Naive thymus-derived CD4-positive, alpha-beta T cell (primary cell): ENCODE measurements around the gene NDC80. TPM values are rescaled to one million over a fixed set of nuclear protein-coding genes. Genes with fewer than 3 reads are reported as not detected.

ENCODE experiments used
- ATAC-seq: fragments of 150-1000 bp; cut with Tn5 transposase; 2 replicates; pipeline ENCODE4 v1.10.0; 2021; ENCODE audit warnings: mild to moderate bottlenecking, moderate library complexity
- CTCF ChIA-PET: fragments of 350-600 bp; sonication (Branson Sonifier 250); formaldehyde crosslinking; loops from one replicate; lab custom pipeline; 2021; ENCODE audit warnings: antibody characterized with exemption; lab: Charles Lee
- POLR2A ChIA-PET: fragments of 350-600 bp; sonication (Branson Sonifier 250); formaldehyde crosslinking; loops from one replicate; lab custom pipeline; 2021; ENCODE audit warnings: antibody characterized with exemption, inconsistent platforms; lab: Charles Lee
- DNase-seq, 9 donors: peaks; one replicate each; pipeline versions ENCODE4 v3.0.0 to v3.0.0-alpha.2; 2020 to 2022; ENCODE audit warnings: mixed read lengths in 1 of 9
- H3K27ac ChIP-seq: one replicate; pipeline ENCODE4 v1.7.0; 2013; ENCODE audit warnings: mild to moderate bottlenecking, low read depth, low read length, moderate library complexity
- H3K27me3 ChIP-seq, 2 donors: one replicate each; pipeline ENCODE4 v1.7.0; 2013; ENCODE audit warnings: low read length in 2 of 2, mild to moderate bottlenecking in 2 of 2, moderate library complexity in 2 of 2; ENCODE audit not compliant: control insufficient read depth in 2 of 2, insufficient read depth in 2 of 2
- H3K36me3 ChIP-seq, 3 experiments: 1 replicate in 2 of 3; 2 replicates in 1 of 3; pipeline ENCODE4 v1.7.0; 2013; ENCODE audit warnings: low read length in 3 of 3, mild to moderate bottlenecking in 3 of 3, moderate library complexity in 1 of 3; ENCODE audit not compliant: insufficient read depth in 3 of 3, control insufficient read depth in 2 of 3
- H3K4me1 ChIP-seq, 2 donors: one replicate each; pipeline ENCODE4 v1.7.0; 2013; ENCODE audit warnings: low read length in 2 of 2, mild to moderate bottlenecking in 2 of 2, moderate library complexity in 1 of 2; ENCODE audit not compliant: control insufficient read depth in 2 of 2, insufficient read depth in 2 of 2
- H3K4me3 ChIP-seq: 2 replicates; pipeline ENCODE4 v1.7.0; 2013; ENCODE audit warnings: mild to moderate bottlenecking, low read length
- H3K9me3 ChIP-seq, 3 experiments: 1 replicate in 2 of 3; 2 replicates in 1 of 3; pipeline ENCODE4 v1.7.0; 2013; ENCODE audit warnings: low read length in 3 of 3; ENCODE audit not compliant: control insufficient read depth in 2 of 3
- H3K27ac Mint-ChIP-seq, 9 donors: one replicate each; pipeline ENCODE4 v1.8.0; 2020 to 2022; ENCODE audit warnings: mixed read lengths in 9 of 9, mild to moderate bottlenecking in 8 of 9, moderate library complexity in 5 of 9, inconsistent platforms in 2 of 9
- H3K27me3 Mint-ChIP-seq, 5 donors: one replicate each; pipeline ENCODE4 v1.8.0; 2021 to 2022; ENCODE audit warnings: mixed read lengths in 5 of 5, mild to moderate bottlenecking in 1 of 5
- H3K36me3 Mint-ChIP-seq, 5 donors: one replicate each; pipeline ENCODE4 v1.8.0; 2020 to 2022; ENCODE audit warnings: mixed read lengths in 5 of 5, mild to moderate bottlenecking in 3 of 5, inconsistent platforms in 1 of 5
- H3K4me1 Mint-ChIP-seq, 7 donors: one replicate each; pipeline ENCODE4 v1.8.0; 2020 to 2022; ENCODE audit warnings: mixed read lengths in 7 of 7, mild to moderate bottlenecking in 3 of 7, inconsistent platforms in 1 of 7
- H3K4me3 Mint-ChIP-seq, 10 donors: one replicate each; pipeline ENCODE4 v1.8.0; 2020 to 2022; ENCODE audit warnings: mild to moderate bottlenecking in 10 of 10, mixed read lengths in 10 of 10, moderate library complexity in 6 of 10, inconsistent platforms in 2 of 10
- H3K9me3 Mint-ChIP-seq, 11 donors: one replicate each; pipeline ENCODE4 v1.8.0; 2020 to 2022; ENCODE audit warnings: mixed read lengths in 11 of 11, mild to moderate bottlenecking in 4 of 11, inconsistent platforms in 1 of 11, moderate library complexity in 1 of 11
- intact Hi-C, 2 donors: fragments of 100-400 bp; cut with micrococcal nuclease; formaldehyde crosslinking; loops; one replicate each; pipeline ENCODE4 v1.15.1; 2023
- polyA plus RNA-seq, 2 donors: library from polyadenylated mRNA; unstranded; fragments of 300-500 nt; fragmentation: Illumina TruSeq; gene quantifications; one replicate each; pipeline ENCODE4 v1.2.3, GENCODE V29; 2021
- total RNA-seq, 6 experiments: library from RNA in 5 of 6; stranded (reverse) in 5 of 6; gene quantifications; 1 replicate in 5 of 6; 2 replicates in 1 of 6; pipeline ENCODE4 v1.2.3 and lab custom pipeline; 2021 to 2026

The NDC80 gene
- total and polyA plus RNA-seq, 7 experiments from 2014 or later: 1.3 to 53.6 (median 2.5) TPM

GRCh38 chr18:2612996-2613395, 41.6 kb downstream of the NDC80 start:
- Histone ChIP-seq H3K27me3 (no peaks in the 10 kb centered on the region), H3K36me3 (no peaks in the 10 kb centered on the region), H3K4me3 (no peak overlapping the region), H3K27ac (no peak overlapping the region), H3K9me3 (peaks cover 0 to 8% (median 0%) of the 10 kb centered on the region in 3 experiments), H3K4me1 (peaks cover 0 to 6% of the 10 kb centered on the region in 2 donors)
- peak overlapping the region in 2 of 9 donors; percentile 11 to 65 for H3K27ac Mint-ChIP-seq
- peaks cover 0 to 8% (median 3%) of the 10 kb centered on the region in 11 donors for H3K9me3 Mint-ChIP-seq
- no peak overlapping the region for H3K4me3 Mint-ChIP-seq
- CTCF ChIA-PET: no interaction called here
- H3K36me3 Mint-ChIP-seq: peaks cover 4 to 46% (median 17%) of the 10 kb centered on the region in 5 donors
- no peaks in the 10 kb centered on the region for H3K27me3 Mint-ChIP-seq
- peaks cover 5 to 42% (median 32%) of the 10 kb centered on the region in 7 donors for H3K4me1 Mint-ChIP-seq
- POLR2A ChIA-PET: interaction anchor here (1.2 to 12.3 kb wide), 3 partner anchors 12 to 43 kb away, joined by 3 to 261 read pairs (median 10); partner anchors contain the start of gene SMCHD1
- intact Hi-C loops: loop anchor here in 1 of 2 donors (2.0 kb wide), 1 partner anchor 14 kb away; no protein-coding TSS in a partner anchor
- no peak for DNase-seq
- no peak for ATAC-seq

DNA sequence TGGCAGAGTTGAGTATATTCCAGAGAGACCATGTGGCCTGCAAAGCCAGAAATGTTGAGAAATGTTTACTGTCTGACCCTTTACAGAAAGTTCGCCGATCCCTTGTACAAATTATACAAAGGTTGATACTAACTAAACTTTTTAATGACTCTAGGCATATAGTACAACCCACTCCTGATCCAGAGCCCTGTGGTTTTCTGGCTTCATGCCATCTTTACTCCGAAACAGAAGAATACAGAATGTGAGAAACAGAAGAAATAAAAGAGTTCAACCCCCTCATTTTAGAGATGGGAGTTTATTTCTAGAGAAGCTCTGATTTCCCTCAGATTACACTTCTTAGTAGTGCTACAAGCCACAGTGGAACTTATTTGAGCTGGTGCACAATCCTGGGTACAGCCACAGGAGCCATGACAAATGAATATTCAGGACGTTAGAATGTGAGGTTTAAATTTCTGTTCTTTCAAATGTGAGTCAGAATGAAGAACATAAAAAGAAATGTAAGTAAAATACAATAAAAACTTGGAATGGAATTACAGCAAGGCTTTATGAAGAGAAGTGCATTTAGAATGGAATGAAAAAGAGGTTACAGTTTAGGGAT, 46.1 kb downstream of the NDC80 start:
- intact Hi-C loops: no loop called here
- Histone ChIP-seq H3K36me3 (no peaks in the 10 kb centered on the region), H3K27ac (no peak overlapping the region), H3K4me1 (no peaks in the 10 kb centered on the region), H3K4me3 (no peak overlapping the region), H3K27me3 (no peaks in the 10 kb centered on the region), H3K9me3 (peaks cover 0 to 8% (median 0%) of the 10 kb centered on the region in 3 experiments)
- no peak for DNase-seq
- ChIA-PET POLR2A (no interaction called here), CTCF (no interaction called here)
- H3K4me3 Mint-ChIP-seq: no peak overlapping the region
- peaks cover 0 to 23% (median 11%) of the 10 kb centered on the region in 7 donors for H3K4me1 Mint-ChIP-seq
- H3K27me3 Mint-ChIP-seq: peaks cover 0 to 2% (median 0%) of the 10 kb centered on the region in 5 donors
- peaks cover 0 to 8% (median 3%) of the 10 kb centered on the region in 11 donors for H3K9me3 Mint-ChIP-seq
- H3K27ac Mint-ChIP-seq: no peak overlapping the region
- ATAC-seq: no peak
- H3K36me3 Mint-ChIP-seq: peaks cover 4 to 36% (median 14%) of the 10 kb centered on the region in 5 donors

DNA sequence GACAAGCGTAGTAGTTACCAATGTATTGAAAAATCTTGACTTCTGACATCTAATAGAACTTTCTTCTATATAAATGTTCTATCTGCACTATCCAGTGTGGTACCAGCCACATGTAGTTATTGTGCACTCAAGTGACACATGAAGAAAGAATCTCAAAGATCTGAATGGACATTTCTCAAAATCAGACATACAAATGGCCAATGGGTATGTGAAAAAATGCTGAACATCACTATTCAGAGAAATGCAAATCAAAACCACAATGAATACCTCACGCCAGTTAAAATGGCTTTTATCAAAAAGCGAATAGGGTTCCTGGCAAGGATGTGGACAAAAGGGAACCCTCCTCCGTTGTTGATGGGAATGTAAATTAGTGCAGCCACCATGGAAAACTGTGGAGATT, 46.7 kb downstream of the NDC80 start:
- no peak overlapping the region for H3K27ac ChIP-seq
- no peak overlapping the region for H3K4me3 Mint-ChIP-seq
- ATAC-seq (no peak), DNase-seq (no peak)
- no peak overlapping the region for H3K4me3 ChIP-seq
- peaks cover 0 to 8% (median 0%) of the 10 kb centered on the region in 3 experiments for H3K9me3 ChIP-seq
- peaks cover 0 to 18% (median 9%) of the 10 kb centered on the region in 7 donors for H3K4me1 Mint-ChIP-seq
- ChIA-PET POLR2A (no interaction called here), CTCF (no interaction called here)
- peaks cover 4 to 34% (median 10%) of the 10 kb centered on the region in 5 donors for H3K36me3 Mint-ChIP-seq
- no peaks in the 10 kb centered on the region for H3K36me3 ChIP-seq
- H3K27me3 ChIP-seq: no peaks in the 10 kb centered on the region
- peaks cover 0 to 2% (median 0%) of the 10 kb centered on the region in 5 donors for H3K27me3 Mint-ChIP-seq
- intact Hi-C loops: no loop called here
- H3K4me1 ChIP-seq: no peaks in the 10 kb centered on the region
- no peak overlapping the region for H3K27ac Mint-ChIP-seq
- peaks cover 0 to 8% (median 3%) of the 10 kb centered on the region in 11 donors for H3K9me3 Mint-ChIP-seq

DNA sequence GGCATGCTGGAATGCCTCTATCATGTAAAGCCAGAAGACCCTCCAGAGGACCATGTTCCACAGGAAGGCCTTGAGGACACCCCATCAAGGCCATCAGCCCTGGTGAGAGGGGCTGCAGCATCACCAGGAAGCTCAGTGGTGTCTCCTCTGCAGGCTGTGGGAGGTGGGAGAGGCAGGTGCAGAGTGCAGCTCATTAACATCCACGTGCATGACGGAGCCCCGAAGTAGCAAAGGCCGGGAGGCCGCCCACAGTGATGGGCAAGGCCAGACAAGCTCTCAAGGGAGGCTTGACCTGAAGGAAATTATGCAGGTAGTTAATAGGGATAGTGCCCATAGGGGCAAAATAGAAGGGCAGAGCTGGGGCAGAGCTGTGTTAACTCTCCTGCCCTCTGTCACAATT, 53.9 kb downstream of the NDC80 start:
- ChIA-PET CTCF (no interaction called here), POLR2A (interaction anchor here (1.2 to 5.7 kb wide), 4 partner anchors 12 to 30 kb away, joined by 3 to 41 read pairs (median 4); partner anchors contain the start of gene SMCHD1)
- peaks cover 3 to 26% (median 15%) of the 10 kb centered on the region in 7 donors for H3K4me1 Mint-ChIP-seq
- no peak for DNase-seq
- Histone ChIP-seq H3K27me3 (no peaks in the 10 kb centered on the region), H3K4me3 (no peak overlapping the region), H3K36me3 (no peaks in the 10 kb centered on the region), H3K9me3 (no peaks in the 10 kb centered on the region), H3K27ac (no peak overlapping the region), H3K4me1 (peaks cover 0 to 3% of the 10 kb centered on the region in 2 donors)
- H3K27ac Mint-ChIP-seq: peak overlapping the region in 4 of 9 donors; percentile 41 to 69 (median 56)
- peaks cover 0 to 12% (median 0%) of the 10 kb centered on the region in 5 donors for H3K36me3 Mint-ChIP-seq
- peaks cover 0 to 2% (median 0%) of the 10 kb centered on the region in 5 donors for H3K27me3 Mint-ChIP-seq
- no peak overlapping the region for H3K4me3 Mint-ChIP-seq
- intact Hi-C loops: no loop called here
- ATAC-seq: no peak
- H3K9me3 Mint-ChIP-seq: peaks cover 0 to 3% (median 0%) of the 10 kb centered on the region in 11 donors

DNA sequence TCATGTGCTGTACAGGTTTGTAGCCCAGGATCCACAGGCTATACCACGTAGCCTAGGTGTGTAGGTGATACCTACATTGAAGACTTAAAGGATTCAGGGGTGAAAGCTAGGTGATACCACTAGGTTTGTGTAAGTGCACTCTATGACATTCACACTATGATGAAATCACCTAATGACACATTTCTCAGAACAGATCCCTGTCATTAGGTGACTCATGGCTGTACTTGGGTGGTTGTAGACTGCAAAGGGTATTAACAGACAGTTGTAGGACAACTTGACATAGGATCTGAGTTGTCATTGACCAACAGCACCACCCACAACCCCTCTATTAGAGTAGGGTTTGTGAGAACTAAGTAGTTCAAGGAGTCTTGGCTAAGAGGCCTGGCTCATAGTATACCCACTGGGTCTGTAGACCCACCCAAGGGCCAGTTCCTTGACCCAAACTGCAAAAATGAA, 56.5 kb downstream of the NDC80 start:
- peak overlapping the region in 1 of 10 donors; percentile 35 for H3K4me3 Mint-ChIP-seq
- Histone ChIP-seq H3K36me3 (no peaks in the 10 kb centered on the region), H3K4me3 (no peak overlapping the region), H3K9me3 (no peaks in the 10 kb centered on the region), H3K27me3 (no peaks in the 10 kb centered on the region), H3K4me1 (peaks cover 0 to 5% of the 10 kb centered on the region in 2 donors), H3K27ac (no peak overlapping the region)
- intact Hi-C loops: loop anchor here in 1 of 2 donors (1.0 kb wide), 1 partner anchor 8 kb away; no protein-coding TSS in a partner anchor
- H3K27ac Mint-ChIP-seq: peak overlapping the region in 3 of 9 donors; percentile 38 to 52 (median 47)
- peaks cover 4 to 25% (median 7%) of the 10 kb centered on the region in 5 donors for H3K36me3 Mint-ChIP-seq
- H3K4me1 Mint-ChIP-seq: peaks cover 11 to 38% (median 26%) of the 10 kb centered on the region in 7 donors
- peak; percentile 83 for ATAC-seq
- ChIA-PET CTCF (interaction anchor here (1.0 kb wide), 1 partner anchor 9 kb away, joined by 5 read pairs; no protein-coding TSS in a partner anchor), POLR2A (interaction anchor here (0.5 to 5.7 kb wide), 10 partner anchors 9 to 57 kb away, joined by 3 to 41 read pairs (median 3); partner anchors contain the start of genes METTL4, NDC80 and SMCHD1)
- DNase-seq: no peak
- no peaks in the 10 kb centered on the region for H3K27me3 Mint-ChIP-seq
- peaks cover 0 to 13% (median 7%) of the 10 kb centered on the region in 11 donors for H3K9me3 Mint-ChIP-seq

DNA sequence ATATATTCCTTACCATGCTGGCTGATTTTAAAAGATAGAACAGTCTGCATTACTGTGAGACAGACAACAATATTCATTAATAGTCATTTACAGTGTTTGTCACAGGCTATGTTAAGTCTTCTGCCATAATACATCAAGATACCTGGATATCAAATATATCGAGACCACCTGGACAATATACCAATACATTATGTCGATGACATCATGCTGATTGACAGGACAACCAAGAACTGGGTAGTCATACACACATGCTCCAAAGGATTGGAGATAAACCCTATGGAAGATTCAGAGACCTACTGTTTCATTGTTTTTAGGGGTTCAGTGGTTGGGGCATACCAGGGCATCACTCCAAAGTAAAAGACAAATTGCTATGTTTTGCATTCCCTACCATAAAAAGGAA, 57.6 kb downstream of the NDC80 start:
- Histone ChIP-seq H3K36me3 (no peaks in the 10 kb centered on the region), H3K9me3 (no peaks in the 10 kb centered on the region), H3K4me1 (peaks cover under 1 to 11% of the 10 kb centered on the region in 2 donors), H3K4me3 (no peak overlapping the region), H3K27ac (no peak overlapping the region), H3K27me3 (no peaks in the 10 kb centered on the region)
- Mint-ChIP-seq H3K4me1 (peaks cover 13 to 50% (median 26%) of the 10 kb centered on the region in 7 donors), H3K4me3 (no peak overlapping the region), H3K36me3 (peaks cover 4 to 30% (median 7%) of the 10 kb centered on the region in 5 donors), H3K27me3 (no peaks in the 10 kb centered on the region), H3K9me3 (peaks cover 0 to 16% (median 9%) of the 10 kb centered on the region in 11 donors), H3K27ac (peak overlapping the region in 2 of 9 donors; percentile 14 to 57)
- POLR2A ChIA-PET: interaction anchor here (0.5 to 1.3 kb wide), 3 partner anchors 9 to 27 kb away, joined by 4 to 5 read pairs (median 4); partner anchors contain the start of gene SMCHD1
- CTCF ChIA-PET: no interaction called here
- ATAC-seq: no peak
- DNase-seq: no peak
- intact Hi-C loops: no loop called here
